ENCODE measurements around the gene CNTD1.

CNTD1 gene

GRCh38 chr17:42779936-42780850 is 18.5 kb upstream of the CNTD1 start, which contains the start of gene WNK4:
Gene WNK4, plus strand, starts transcription at chr17:42780610. Its CDS starts 89 bp downstream, at chr17:42780699.
- no peak for FAIRE-seq

DNA sequence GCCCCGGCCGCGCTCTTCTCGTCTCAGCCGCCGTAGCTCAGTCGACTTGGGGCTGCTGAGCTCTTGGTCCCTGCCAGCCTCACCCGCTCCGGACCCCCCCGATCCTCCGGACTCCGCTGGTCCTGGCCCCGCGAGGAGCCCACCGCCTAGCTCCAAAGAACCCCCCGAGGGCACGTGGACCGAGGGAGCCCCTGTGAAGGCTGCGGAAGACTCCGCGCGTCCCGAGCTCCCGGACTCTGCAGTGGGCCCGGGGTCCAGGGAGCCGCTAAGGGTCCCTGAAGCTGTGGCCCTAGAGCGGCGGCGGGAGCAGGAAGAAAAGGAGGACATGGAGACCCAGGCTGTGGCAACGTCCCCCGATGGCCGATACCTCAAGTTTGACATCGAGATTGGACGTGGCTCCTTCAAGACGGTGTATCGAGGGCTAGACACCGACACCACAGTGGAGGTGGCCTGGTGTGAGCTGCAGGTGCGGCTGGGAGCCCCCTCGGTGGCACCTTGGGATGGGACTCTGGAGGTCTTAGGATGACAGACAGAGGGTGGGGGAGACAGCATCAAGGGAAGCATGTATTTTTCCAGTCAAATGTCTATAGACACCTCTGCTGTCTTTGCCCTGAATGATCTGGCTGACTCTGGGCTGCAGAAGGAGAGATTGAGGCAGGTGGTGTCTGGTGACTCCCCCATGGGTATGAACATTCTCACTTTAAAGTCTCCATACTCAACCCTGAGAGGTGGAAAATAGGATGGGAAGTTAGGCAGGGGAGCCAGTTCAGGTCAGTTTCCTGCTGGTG is 17.6 kb upstream of the CNTD1 start:
- FAIRE-seq = no peak

DNA sequence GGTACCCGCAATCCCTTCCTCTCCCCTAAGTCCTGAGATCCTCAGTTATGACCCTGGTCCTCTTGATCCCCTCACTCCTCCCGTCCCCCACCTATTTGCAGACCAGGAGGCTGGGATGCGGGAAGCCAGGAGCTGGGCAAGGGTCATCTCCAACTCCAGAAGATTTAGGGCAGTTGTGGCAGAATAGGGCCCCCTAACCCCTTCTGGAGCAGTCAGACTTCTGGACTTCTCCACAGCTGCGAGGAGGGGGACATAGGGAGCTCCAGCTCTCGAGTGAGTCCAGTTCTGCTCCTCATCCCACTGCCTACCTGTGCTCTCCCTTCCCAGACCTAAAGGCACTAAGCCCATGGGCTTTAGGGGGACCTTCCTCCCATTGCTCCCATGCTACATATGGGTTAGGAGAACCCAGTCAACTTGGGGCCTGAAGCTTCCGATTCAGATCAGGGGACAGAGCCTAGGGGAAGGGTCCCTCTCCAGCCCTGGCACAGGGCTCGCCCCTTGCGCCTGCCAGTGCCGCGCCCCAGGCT is 17.0 kb upstream of the CNTD1 start:
- no peak for FAIRE-seq

- no peak for FAIRE-seq
These were observed 16.2 kb upstream of the CNTD1 start for GRCh38 chr17:42782166-42783061.

DNA sequence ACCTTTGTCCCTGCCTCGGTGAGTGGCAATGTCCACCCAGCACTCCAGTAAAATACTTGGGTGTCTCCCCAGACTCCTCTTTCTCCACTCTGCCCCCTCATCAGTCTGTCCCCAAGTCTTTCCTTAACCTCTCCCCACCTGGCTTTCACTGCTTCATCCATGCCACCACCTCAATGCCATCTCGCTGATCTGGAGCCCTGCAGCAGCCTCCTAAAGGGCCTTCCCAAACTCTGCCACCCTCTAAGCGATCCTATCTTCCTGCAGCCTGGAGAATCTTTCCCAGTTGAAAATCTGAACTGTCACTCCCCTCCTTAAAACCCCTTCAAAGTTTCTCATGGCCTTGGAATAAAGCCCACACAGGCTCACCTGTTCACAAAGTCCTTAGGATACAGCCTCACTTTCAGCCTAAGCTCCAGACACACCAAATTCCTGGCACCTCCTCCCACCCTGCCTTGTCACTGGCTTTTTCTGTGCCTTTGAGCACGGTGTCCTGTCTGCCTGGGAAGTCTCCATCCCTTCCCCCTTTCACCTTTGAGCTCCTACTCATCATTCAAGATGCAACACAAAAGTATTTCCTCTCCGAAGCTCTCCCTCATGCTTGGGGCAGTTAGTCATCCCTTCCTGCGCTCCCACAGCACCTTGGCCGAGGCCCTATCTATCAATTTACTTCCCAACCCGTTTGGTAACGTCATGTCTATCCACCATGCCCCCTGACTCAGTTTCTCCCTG is 15.4 kb upstream of the CNTD1 start:
- no peak for FAIRE-seq

DNA sequence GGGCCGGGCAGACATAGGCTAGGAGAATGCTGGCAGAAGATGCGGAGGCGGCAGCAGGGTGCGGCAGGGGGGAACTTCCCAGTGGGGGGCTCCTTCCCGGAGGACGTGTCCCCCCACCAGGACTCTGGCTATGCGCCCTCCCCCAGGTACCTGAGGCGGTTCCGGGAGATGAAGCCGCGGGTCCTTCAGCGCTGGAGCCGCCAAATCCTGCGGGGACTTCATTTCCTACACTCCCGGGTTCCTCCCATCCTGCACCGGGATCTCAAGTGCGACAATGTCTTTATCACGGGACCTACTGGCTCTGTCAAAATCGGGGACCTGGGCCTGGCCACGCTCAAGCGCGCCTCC is 14.9 kb upstream of the CNTD1 start:
- no peak for FAIRE-seq

DNA sequence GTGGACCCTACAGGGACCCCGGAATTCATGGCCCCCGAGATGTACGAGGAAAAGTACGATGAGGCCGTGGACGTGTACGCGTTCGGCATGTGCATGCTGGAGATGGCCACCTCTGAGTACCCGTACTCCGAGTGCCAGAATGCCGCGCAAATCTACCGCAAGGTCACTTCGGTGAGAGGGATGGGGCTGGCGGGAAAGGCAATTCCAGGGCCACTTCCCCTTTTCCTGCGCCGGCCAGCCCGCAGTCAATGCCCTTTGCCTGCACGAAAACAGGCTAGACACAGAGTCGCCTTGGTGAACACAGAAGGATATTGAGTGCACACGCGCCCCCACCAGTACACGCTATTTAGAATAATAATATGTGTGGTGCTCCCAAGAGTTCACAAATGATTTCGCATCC is 14.3 kb upstream of the CNTD1 start:
- no peak for FAIRE-seq

DNA sequence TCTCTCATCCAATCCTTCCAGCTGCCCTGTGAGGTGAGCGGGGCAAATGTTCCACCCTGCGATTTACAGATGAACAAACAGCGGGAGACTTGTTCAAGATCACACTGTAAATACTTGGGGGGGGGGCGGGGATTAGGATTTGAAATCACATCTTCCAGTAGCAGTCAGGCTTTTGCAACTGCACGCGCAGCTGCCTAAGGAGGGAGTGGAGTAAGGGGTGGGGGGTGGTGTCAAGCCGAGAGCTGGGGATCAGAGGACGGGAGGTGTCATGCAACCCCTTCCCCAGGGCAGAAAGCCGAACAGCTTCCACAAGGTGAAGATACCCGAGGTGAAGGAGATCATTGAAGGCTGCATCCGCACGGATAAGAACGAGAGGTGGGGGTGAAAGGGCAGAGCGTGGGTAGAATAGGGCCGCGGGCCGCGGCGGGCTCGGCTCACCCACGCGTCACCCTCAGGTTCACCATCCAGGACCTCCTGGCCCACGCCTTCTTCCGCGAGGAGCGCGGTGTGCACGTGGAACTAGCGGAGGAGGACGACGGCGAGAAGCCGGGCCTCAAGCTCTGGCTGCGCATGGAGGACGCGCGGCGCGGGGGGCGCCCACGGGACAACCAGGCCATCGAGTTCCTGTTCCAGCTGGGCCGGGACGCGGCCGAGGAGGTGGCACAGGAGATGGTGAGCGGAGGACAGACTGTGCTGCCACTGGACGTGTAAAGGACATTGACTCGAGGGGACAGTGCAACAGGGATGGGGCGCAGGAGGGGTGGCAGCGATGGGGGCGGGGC is 13.7 kb upstream of the CNTD1 start:
- FAIRE-seq = no peak

DNA sequence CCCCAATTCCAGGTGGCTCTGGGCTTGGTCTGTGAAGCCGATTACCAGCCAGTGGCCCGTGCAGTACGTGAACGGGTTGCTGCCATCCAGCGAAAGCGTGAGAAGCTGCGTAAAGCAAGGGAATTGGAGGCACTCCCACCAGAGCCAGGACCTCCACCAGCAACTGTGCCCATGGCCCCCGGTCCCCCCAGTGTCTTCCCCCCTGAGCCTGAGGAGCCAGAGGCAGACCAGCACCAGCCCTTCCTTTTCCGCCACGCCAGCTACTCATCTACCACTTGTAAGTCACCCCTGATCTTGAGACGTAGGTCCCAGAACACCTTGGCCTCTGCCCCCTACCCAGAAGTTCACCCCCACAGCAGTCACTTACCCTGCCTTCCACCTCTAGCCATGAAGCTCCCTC is 11.4 kb upstream of the CNTD1 start:
- no peak for FAIRE-seq

GRCh38 chr17:42791948-42792347 is 6.7 kb upstream of the CNTD1 start:
- no peak for FAIRE-seq

DNA sequence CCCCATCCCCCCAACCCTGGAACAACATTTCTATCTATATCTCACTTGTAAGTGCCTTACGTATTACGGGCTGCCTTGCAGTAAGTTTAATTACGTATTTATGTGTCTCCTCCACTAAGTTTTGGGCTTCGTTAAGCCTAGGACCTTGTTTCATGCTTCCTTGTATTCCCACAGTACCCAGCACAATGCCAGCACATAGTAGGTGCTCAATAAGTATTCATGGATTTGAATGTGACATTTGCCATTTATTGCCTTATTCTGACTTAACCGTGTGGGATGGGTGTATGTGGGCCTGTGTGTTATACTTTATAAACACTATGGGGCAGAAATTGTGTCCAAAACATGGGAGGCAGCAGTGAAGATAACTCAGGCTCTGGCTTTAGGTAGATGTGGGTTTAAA is 6.1 kb upstream of the CNTD1 start:
- FAIRE-seq = no peak

- no peak for FAIRE-seq
These were observed 3.6 kb upstream of the CNTD1 start for GRCh38 chr17:42795061-42795460.

GRCh38 chr17:42795465-42795864 is 3.2 kb upstream of the CNTD1 start:
- FAIRE-seq = no peak

DNA sequence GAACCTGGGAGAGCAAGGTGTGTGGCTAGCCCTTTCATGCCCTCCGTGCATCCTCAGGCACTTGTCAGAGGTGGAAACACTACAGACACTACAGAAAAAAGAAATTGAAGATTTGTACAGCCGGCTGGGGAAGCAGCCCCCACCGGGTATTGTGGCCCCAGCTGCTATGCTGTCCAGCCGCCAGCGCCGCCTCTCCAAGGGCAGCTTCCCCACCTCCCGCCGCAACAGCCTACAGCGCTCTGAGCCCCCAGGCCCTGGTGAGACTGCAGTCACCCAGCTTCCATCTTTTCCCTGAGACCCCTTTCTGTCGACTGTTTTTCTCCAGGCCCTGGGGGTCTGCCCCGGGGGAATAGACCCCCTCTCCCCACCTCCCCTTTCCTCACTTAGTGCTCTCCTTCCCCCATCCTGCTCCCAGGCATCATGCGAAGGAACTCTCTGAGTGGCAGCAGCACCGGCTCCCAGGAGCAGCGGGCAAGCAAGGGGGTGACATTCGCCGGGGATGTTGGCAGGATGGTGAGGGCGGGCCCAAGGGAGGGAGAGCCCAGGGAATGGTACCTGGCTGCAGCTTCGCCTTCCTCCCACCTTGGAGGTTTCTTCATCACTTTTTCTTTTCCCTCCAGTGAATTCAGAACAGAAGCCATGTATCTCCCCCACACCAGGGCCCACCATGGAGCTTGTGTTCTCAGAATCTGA is 2.4 kb upstream of the CNTD1 start:
- FAIRE-seq = no peak

- no peak for FAIRE-seq
These were observed 1.3 kb upstream of the CNTD1 start for GRCh38 chr17:42797067-42798007.

GRCh38 chr17:42798011-42798382 is 664 bp upstream of the CNTD1 start:
- no peak for FAIRE-seq

DNA sequence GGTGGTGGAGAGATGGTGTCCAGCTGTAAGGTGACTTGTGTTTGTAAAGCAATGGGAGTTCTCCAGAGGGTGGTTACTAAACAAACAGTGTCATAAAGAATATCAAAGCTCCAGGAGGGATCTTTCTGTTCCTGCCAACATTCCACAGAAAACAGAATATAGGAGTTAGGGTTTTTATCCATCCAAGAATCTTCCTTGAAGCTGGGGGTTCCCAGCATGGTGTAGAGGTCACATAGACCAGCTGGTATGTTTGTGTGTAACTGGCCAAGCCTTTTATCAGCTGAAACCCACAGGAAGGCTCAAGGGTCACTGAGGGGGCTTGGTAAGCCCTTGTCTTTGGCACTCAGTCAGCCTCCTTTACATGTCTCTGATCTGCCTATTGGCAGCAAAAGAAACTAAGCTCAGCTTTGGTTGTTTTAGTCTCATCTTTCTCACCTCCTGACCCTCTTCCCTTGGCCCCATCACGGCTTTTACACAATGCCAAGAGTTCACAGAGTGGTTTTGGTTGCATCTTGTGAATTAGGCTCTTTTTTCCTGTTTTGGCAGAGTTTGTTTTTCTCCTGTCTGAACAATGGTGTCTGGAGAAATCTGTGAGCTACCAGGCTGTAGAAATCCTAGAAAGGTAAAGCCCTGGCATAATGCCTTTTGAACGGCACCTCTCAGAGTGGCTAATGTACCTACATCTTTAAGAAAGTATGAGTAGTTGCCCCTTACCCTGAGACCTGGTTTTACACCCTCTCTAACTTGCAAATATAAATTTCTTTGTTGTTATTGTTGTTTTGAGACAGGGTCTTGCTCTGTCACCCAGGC is 4.6 kb downstream of the CNTD1 start:
- no peak for FAIRE-seq

- no peak for FAIRE-seq
These were observed 6.3 kb downstream of the CNTD1 start for GRCh38 chr17:42804918-42805367.

Measured in islet of Langerhans (tissue), 1 donor.